NCI-H748 (cell line): Measurements from ENCODE around the gene JMJD8.
"Not testable (repeated sequence)": the region's sequence is repeated elsewhere in the genome, so short reads cannot be mapped to it uniquely, and the experiment has no call there.

ENCODE experiments used
- DNase-seq: peaks from one replicate; lab custom pipeline; 2025; ENCODE audit not compliant: unreplicated experiment; lab: John Stamatoyannopoulos, UW

Gene JMJD8

GRCh38 chr16:693766-694165 is 9.6 kb upstream of the JMJD8 start:
- no peak for DNase-seq

GRCh38 chr16:693364-693763 is 9.2 kb upstream of the JMJD8 start:
- no peak for DNase-seq

DNA sequence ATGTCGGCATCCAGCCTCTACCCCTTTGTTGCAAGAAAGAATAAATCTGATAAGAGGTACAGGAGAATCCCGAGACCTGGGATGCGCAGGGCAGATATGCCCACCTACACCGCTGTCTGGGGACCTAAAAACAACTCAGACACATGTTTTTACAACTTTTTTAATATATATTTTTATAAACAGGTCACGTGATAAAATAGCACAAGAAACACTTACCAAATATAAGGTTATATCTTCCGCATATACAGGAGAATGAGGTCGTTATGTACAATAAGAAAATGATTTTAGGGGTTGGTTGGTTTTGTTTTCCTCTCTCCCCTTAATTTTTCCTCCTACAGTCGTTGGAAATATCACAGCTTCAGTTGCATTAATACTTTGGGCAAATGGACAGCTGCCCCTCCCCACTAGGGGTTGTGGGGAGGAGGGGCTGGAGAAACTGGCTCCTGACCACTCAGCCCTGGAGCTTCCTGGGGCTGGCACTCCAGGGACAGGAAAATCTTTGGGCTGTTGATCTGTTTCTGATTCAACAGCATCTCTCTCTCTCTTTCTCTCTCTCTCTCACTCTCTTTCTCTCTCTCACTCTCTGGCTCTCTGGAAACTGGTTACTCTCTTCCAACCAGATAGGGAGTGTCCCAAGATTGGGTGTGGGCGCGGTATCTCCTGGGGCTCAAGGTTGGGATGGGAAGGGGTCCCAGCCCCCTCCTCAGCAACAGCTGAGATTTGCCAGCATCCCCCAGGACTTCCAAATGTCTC is 8.4 kb upstream of the JMJD8 start:
- DNase-seq: no peak

DNA sequence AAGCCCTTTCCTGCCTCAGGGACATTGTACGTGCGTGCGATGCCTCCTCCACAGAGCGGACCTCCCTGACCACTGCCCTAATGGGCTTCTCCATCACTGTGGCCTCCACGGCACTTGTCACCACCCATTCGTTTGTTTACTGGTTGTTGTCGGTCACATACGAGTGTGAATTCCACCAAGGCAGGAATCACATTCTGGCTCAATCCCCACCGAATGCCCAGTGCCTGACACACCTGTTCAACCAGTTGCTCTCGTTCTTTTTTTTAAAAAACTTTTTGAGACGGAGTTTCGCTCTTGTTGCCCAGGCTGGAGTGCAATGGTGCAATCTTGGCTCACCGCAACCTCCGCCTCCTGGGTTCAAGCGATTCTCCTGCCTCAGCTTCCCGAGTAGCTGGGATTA is 7.1 kb upstream of the JMJD8 start:
- DNase-seq: not testable (repeated sequence)

GRCh38 chr16:689175-689897 is 5.2 kb upstream of the JMJD8 start:
- no peak for DNase-seq

DNA sequence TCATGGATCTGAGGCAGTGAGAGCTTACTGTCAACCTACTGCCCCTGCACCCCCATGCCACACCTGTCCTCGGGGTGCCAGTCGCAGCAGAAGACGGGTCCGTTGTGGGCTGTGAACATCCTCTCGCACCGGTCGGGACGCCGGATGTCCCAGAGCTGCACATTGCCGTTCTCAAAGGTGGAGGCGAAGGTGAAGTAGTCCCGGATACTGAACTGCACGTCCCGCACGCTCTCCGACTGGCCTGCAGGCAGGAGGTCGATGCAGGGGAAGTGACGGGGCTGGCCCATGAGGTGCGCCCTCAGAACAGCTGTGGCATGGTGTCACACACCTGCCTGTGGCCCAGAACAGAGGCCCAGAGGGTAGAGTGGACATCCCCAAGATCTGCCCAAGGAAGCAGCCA is 3.4 kb upstream of the JMJD8 start:
- DNase-seq: no peak

DNA sequence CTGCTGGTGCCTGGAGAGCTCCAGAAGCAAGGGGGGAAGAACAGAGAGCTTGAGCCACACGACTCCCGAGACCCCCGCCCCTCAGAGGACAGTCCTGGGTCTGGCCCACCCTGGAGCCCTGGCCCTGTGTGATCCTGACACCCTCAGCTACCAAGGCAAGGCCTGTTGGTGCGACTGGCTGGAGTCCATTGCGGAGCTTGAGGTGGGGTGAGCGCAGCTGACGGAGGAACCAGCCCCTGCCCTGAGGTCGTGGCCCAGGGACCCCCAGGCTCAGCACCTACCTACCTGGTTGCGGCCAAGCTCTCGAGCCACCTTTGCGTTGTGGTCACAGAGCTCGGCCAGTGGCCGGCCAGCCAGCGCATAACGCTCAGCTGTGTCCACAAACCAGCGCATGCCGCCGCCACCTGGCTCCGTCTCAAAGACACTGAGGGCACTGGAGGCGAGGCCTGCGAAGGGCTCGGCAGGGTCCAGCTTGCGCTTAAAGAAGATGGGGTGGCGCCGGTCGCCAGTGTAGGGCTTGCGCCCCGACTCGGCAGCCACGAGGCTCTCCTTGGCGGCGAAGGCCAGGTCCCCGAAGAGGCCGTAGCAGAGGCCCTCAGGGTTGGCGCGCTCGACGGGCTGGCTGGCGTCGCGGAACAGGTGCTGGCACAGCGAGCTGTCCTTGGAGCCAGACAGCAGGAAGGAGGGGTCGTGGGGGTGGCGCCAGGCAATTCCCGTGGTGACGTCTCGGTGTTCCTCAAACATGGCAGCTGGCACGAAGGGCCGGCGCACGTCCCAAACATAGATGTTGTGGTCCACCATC is 2.5 kb upstream of the JMJD8 start:
- no peak for DNase-seq

DNA sequence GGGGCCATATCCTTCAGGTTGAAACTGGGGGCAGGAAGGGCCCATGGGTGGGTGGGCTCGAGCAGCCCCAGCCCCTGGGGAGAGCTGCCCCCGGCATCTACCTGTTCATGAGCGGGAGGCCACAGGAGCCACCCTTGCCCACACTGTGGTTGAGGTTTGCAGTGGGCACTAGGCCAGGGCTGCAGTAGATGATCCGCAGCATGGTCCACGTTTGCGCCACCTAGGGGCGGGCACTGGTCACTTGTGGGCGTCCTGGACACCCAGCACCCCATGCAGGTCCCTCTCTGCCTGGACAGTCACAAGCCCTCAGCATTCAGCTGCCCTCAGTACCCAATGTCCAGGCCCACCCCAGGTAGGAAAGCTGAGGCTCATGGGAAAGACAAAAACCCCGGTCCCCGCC is 1.8 kb upstream of the JMJD8 start:
- DNase-seq: peak; percentile 31

- no peak for DNase-seq
These were observed 995 bp upstream of the JMJD8 start for GRCh38 chr16:684961-685696.

GRCh38 chr16:683396-684070 is 601 bp downstream of the JMJD8 start:
- DNase-seq: no peak

DNA sequence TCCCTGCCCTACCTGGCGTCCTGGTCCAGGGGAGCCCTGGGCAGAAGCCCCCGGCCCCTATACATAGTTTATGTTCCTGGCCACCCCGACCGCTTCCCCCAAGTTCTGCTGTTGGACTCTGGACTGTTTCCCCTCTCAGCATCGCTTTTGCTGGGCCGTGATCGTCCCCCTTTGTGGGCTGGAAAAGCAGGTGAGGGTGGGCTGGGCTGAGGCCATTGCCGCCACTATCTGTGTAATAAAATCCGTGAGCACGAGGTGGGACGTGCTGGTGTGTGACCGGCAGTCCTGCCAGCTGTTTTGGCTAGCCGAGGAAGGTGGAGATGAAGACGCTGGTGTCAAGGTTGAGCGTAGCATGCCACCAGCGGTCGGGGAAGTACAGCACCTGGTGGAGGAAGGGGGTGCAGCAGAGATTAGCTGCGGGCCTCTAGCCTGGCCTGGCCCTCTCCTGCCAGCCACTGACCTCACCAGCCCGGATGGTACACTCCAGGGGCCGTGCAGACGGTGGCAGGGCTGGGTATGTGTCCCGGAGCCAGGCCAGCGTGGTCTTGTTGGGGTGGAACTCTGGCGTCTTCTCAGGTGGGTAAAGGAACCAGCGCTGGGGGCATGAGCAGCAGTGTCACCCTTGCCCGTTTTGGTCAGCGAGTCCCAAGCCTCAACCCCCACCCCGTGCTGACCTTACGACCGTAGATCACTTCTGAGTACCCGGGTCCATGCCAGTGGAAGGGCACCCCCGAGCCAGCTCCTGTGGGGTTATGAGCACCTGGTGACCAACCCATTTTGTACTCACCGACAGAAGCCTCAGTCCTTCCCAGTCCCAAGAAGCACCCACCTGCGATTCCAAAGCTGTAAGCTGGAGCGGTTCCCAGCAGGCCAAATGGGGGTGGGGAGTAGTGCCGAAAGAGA is 1.4 kb downstream of the JMJD8 start:
- no peak for DNase-seq

DNA sequence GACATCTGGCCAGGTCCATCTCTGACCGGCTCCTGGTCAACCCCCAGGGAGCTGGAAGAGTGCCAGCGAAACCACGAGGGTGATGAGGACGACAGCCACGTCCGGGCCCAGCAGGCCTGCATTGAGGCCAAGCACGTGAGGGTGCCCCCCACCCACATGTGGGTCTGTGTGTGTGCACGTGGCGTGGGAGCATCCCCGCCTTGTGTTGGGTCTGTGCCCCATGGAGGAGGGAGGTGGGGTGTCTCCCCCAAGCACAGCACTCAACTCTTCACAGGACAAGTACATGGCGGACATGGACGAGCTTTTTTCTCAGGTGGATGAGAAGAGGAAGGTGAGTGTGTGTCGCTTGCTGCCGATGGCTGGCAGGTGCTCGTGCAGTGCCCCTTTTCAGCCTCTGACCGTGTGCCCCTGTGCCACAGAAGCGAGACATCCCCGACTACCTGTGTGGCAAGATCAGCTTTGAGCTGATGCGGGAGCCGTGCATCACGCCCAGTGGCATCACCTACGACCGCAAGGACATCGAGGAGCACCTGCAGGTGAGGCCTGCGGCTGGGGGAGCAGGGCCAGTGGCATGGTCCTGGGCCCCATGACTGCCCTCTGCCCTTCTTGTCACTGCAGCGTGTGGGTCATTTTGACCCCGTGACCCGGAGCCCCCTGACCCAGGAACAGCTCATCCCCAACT is 2.2 kb downstream of the JMJD8 start:
- DNase-seq: peak; percentile 6

GRCh38 chr16:680967-681745 is 3.0 kb downstream of the JMJD8 start:
- DNase-seq: no peak

DNA sequence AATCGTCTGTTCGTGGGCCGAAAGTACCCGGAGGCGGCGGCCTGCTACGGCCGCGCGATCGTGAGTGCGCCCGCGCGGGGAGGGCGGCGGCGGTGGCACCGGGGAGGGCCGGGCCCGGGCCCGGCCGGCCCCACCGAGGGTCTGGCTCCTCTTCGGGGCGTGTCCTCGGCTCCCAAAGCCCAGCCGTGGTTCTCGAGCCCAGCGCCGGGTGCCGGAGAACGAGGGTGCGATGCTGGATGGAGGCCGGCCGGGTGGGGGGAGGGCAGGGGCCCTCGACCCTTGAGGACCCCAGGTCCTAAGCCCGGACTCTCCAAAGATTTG is 3.5 kb downstream of the JMJD8 start:
- DNase-seq: no peak

DNA sequence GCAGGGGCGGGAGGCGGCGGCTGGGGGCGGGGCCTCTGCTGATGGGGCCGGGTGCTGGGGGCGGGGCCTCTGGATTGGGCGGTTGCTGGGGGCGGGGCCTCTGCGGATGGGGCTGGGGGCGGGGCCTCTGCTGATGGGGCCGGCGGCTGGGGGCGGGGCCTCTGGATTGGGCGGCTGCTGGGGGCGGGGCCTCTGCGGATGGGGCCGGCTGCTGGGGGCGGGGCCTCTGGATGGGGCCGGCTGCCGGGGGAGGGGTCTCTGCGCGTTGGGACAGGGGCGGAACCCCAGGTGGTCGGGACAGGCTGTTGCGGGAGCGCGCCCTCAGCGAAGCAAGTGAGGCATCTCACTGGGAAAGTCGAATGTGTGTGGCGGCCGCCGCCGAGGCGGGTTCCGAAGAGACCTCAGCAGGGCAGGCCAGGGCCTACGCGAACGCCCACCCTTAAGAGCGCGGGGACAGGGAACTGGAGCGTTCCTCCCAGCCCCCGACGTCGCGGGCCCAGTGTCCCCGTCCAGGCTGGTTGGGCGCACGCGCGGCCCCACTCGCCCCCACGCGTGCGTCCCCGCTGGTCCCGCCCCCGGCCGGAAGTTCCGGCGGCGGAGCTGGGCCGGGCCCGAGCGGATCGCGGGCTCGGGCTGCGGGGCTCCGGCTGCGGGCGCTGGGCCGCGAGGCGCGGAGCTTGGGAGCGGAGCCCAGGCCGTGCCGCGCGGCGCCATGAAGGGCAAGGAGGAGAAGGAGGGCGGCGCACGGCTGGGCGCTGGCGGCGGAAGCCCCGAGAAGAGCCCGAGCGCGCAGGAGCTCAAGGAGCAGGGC is 4.1 kb downstream of the JMJD8 start, which contains the start of gene STUB1:
TSS of gene STUB1 (plus strand) at position 597 of the 811 bp plus-strand sequence. CDS start at position 713, 116 bp downstream.
- DNase-seq: peak; percentile 86

DNA sequence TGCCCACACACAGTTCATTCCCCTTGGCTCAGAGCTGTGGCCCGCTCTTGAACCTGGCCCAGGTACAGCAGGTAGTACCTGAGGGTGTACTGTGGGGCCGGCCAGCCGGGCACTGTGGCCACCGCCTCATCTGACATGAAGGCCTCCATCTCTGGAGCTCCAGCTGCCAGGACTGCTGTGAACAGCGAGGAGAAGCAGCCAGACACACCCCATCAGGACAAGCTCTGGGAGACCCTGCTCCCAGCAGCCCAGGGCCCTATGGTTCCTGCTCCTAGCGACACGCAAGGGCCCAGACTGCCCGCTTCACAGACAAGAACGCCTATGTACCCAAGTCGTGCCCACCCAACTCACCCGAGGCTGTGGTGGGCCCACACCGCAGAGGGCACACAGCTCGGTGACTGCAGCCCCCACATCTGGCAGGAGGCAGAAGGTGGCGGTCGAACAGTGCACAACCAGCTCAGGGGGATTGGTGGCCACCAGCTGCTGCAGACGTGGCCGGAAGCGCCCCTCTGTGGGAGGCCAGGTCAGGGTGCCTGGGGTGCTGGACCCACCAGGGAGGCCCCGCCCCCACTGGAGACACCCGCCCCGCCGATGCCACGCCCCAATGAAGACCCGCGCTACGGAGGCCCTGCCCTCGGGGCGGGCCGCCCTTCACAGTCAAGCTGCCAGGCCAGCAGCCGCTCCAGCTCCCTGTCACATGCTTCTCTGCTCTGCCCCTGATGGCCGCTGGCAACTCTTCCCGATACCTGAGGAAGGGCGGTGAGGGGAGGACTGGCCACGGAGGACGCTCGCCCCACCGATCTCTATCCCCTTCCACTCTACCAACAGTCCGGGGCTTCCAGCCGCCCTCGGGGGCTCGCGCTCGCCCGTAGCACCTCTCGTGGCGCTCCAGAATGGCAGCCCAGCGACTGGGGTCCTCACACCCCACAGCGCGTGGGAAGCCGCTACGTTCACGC is 5.0 kb downstream of the JMJD8 start:
- DNase-seq: peak; percentile 80
